CD14-positive monocyte (primary cell): Measurements from ENCODE around the gene MYH7B. TPM values are rescaled to one million over a fixed set of nuclear protein-coding genes. Genes with fewer than 3 reads are reported as not detected.

ENCODE experiments used
- DNase-seq, 3 donors: peaks; one replicate each; pipeline ENCODE4 v3.0.0-alpha.2; 2011 to 2022
- H2AFZ ChIP-seq: 2 replicates; pipeline ENCODE4 v1.6.0; 2012; ENCODE audit warnings: mild to moderate bottlenecking, low read depth, low read length, inconsistent platforms; ENCODE audit not compliant: insufficient read depth, poor library complexity, severe bottlenecking
- H3K27ac ChIP-seq, 2 donors: 1 replicate in 1 of 2; 2 replicates in 1 of 2; pipeline ENCODE4 v1.5.1; 2012 to 2013; ENCODE audit warnings: low read length in 2 of 2, control low read depth in 1 of 2, inconsistent platforms in 1 of 2, low read depth in 1 of 2, mild to moderate bottlenecking in 1 of 2
- H3K27me3 ChIP-seq, 2 donors: one replicate each; pipeline versions ENCODE4 v1.6.0 to v1.6.1; 2011 to 2013; ENCODE audit warnings: low read length in 2 of 2; ENCODE audit not compliant: control insufficient read depth in 2 of 2, insufficient read depth in 2 of 2
- H3K36me3 ChIP-seq, 2 donors: replicated peaks in 1 of 2; 1 replicate in 1 of 2; 2 replicates in 1 of 2; pipeline versions ENCODE4 v1.5.1 to v1.6.1; 2012 to 2013; ENCODE audit warnings: low read length in 2 of 2, control low read depth in 1 of 2, inconsistent platforms in 1 of 2, mild to moderate bottlenecking in 1 of 2; ENCODE audit not compliant: insufficient read depth in 2 of 2, control insufficient read depth in 1 of 2
- H3K4me1 ChIP-seq, 2 donors: 1 replicate in 1 of 2; 2 replicates in 1 of 2; pipeline versions ENCODE4 v1.5.1 to v1.6.1; 2012 to 2013; ENCODE audit warnings: low read length in 2 of 2, control low read depth in 1 of 2, inconsistent platforms in 1 of 2, mild to moderate bottlenecking in 1 of 2, moderate library complexity in 1 of 2; ENCODE audit not compliant: insufficient read depth in 2 of 2, control insufficient read depth in 1 of 2
- H3K4me2 ChIP-seq: replicated peaks from 2 replicates; pipeline ENCODE3; 2012; ENCODE audit warnings: low read length, moderate library complexity, mild to moderate bottlenecking; ENCODE audit not compliant: poor library complexity, severe bottlenecking; ENCODE audit errors: extremely low read depth
- H3K4me3 ChIP-seq, 3 experiments: fragments of 200-600 bp in 1 of 3; sonication (generic) in 1 of 3; replicated peaks in 1 of 3; 1 replicate in 2 of 3; 2 replicates in 1 of 3; pipeline ENCODE4 v1.5.1; 2011 to 2013; ENCODE audit warnings: low read length in 3 of 3, mild to moderate bottlenecking in 3 of 3, control low read depth in 2 of 3, low read depth in 2 of 3, inconsistent platforms in 1 of 3, moderate library complexity in 1 of 3
- H3K79me2 ChIP-seq: 2 replicates; pipeline ENCODE4 v1.6.0; 2012; ENCODE audit warnings: mild to moderate bottlenecking, control low read depth, inconsistent platforms, low read length, moderate library complexity; ENCODE audit not compliant: insufficient read depth
- H3K9ac ChIP-seq: 2 replicates; pipeline ENCODE4 v1.6.0; 2017; ENCODE audit warnings: low read length, mild to moderate bottlenecking; ENCODE audit not compliant: insufficient read depth, poor library complexity, severe bottlenecking
- H3K9me3 ChIP-seq, 2 donors: replicated peaks in 1 of 2; 1 replicate in 1 of 2; 2 replicates in 1 of 2; pipeline versions ENCODE4 v1.5.1 to v1.6.1; 2012 to 2013; ENCODE audit warnings: low read length in 2 of 2, control low read depth in 1 of 2; ENCODE audit not compliant: control insufficient read depth in 1 of 2, insufficient read depth in 1 of 2
- H4K20me1 ChIP-seq: 2 replicates; pipeline ENCODE4 v1.6.0; 2012; ENCODE audit warnings: mild to moderate bottlenecking, low read length, control low read depth, moderate library complexity; ENCODE audit not compliant: insufficient read depth
- H3K27ac Mint-ChIP-seq, 7 donors: one replicate each; pipeline ENCODE4 v1.8.0; 2020; ENCODE audit warnings: mild to moderate bottlenecking in 7 of 7, mixed read lengths in 7 of 7, moderate library complexity in 6 of 7, inconsistent platforms in 2 of 7
- H3K27me3 Mint-ChIP-seq, 3 donors: one replicate each; pipeline ENCODE4 v1.8.0; 2021 to 2022; ENCODE audit warnings: low read depth in 3 of 3, mild to moderate bottlenecking in 3 of 3, mixed read lengths in 3 of 3, moderate library complexity in 3 of 3, inconsistent platforms in 1 of 3
- H3K36me3 Mint-ChIP-seq, 2 donors: one replicate each; pipeline ENCODE4 v1.8.0; 2020; ENCODE audit warnings: mixed read lengths in 2 of 2, inconsistent platforms in 1 of 2, mild to moderate bottlenecking in 1 of 2
- H3K4me1 Mint-ChIP-seq: one replicate; pipeline ENCODE4 v1.8.0; 2020; ENCODE audit warnings: mild to moderate bottlenecking, mixed read lengths
- H3K4me3 Mint-ChIP-seq, 2 donors: one replicate each; pipeline ENCODE4 v1.8.0; 2020; ENCODE audit warnings: mild to moderate bottlenecking in 2 of 2, mixed read lengths in 2 of 2, moderate library complexity in 1 of 2
- H3K9me3 Mint-ChIP-seq, 7 donors: one replicate each; pipeline ENCODE4 v1.8.0; 2020 to 2022; ENCODE audit warnings: mixed read lengths in 7 of 7, mild to moderate bottlenecking in 6 of 7, moderate library complexity in 6 of 7, inconsistent platforms in 2 of 7
- CTCF ChIP-seq: fragments of 200-600 bp; IDR thresholded peaks from one replicate; pipeline ENCODE4 v1.8.0; 2022; ENCODE audit warnings: antibody characterized with exemption, mild to moderate bottlenecking
- WGBS: methylation state at CpG from one replicate; pipeline ENCODE4 v1.1.5; 2013; ENCODE audit warnings: missing lambda C conversion rate; ENCODE audit not compliant: insufficient coverage; 5-methylcytosine and 5-hydroxymethylcytosine counted together
- intact Hi-C, 2 donors: fragments of 100-400 bp; cut with micrococcal nuclease; formaldehyde crosslinking; loops; one replicate each; pipeline versions ENCODE4 v1.15.0 to v1.15.1; 2023
- polyA plus RNA-seq, 3 donors: library from polyadenylated mRNA; depleted of rRNA in 1 of 3; unstranded in 2 of 3; stranded (reverse) in 1 of 3; fragments of 300-500 nt in 2 of 3; fragments of >200 nt in 1 of 3; fragmentation: Illumina TruSeq in 2 of 3; gene quantifications; 1 replicate in 2 of 3; 2 replicates in 1 of 3; pipeline ENCODE4 v1.2.3, GENCODE V29; 2012 to 2021

Gene MYH7B
- polyA plus RNA-seq, 3 donors = 0.75 TPM; not detected in 2

- no peaks in the 10 kb centered on the region for H3K9me3 ChIP-seq
- H3K27me3 Mint-ChIP-seq = no peaks in the 10 kb centered on the region
- no peaks in the 10 kb centered on the region for H3K79me2 ChIP-seq
- H3K27me3 ChIP-seq = no peaks in the 10 kb centered on the region
- no peaks in the 10 kb centered on the region for H3K4me1 Mint-ChIP-seq
- no peak overlapping the region for H3K4me2 ChIP-seq
- H2AFZ ChIP-seq = no peak overlapping the region
- H3K9me3 Mint-ChIP-seq = no peaks in the 10 kb centered on the region
- H3K9ac ChIP-seq = no peak overlapping the region
- no peaks in the 10 kb centered on the region for H4K20me1 ChIP-seq
- H3K4me3 ChIP-seq = no peak overlapping the region
- H3K27ac Mint-ChIP-seq = no peak overlapping the region
- no peak for DNase-seq
- H3K36me3 Mint-ChIP-seq = peaks cover 45 to 54% of the 10 kb centered on the region in 2 donors
- peaks cover 21 to 65% of the 10 kb centered on the region in 2 donors for H3K36me3 ChIP-seq
- no peak overlapping the region for H3K4me3 Mint-ChIP-seq
- no peak for TF ChIP-seq CTCF
- intact Hi-C loops = no loop called here
- no peaks in the 10 kb centered on the region for H3K4me1 ChIP-seq
- H3K27ac ChIP-seq = no peak overlapping the region
These were observed 7.6 kb upstream of the MYH7B start for GRCh38 chr20:34948030-34948429.

DNA sequence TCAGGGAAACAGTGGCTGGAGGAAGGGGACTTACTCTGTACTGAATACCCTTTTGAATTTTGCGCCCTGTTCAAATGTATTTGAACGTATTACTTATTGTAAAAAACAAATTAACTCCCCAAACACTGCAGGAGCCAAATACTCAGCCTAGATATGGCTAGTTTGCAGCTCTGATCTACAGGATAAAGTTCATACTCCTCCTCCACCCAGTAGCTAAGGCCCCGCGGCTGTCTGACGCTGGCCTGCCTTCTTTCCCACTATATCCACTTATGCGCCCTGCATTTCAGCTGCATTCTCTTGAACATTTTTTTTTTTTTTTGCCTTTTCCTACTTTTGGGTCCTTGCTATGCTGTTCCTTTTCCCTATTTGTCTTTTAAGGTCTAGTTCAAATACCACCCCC is 6.5 kb upstream of the MYH7B start:
- WGBS = 96% methylated on average over 5 of the region's 6 CpGs
- H3K79me2 ChIP-seq = no peaks in the 10 kb centered on the region
- H3K4me1 Mint-ChIP-seq = no peaks in the 10 kb centered on the region
- DNase-seq = no peak
- no peak overlapping the region for H3K4me3 ChIP-seq
- no peaks in the 10 kb centered on the region for H4K20me1 ChIP-seq
- intact Hi-C loops = no loop called here
- H3K27me3 Mint-ChIP-seq = no peaks in the 10 kb centered on the region
- H3K9ac ChIP-seq = no peak overlapping the region
- H2AFZ ChIP-seq = no peak overlapping the region
- peaks cover 35 to 45% of the 10 kb centered on the region in 2 donors for H3K36me3 Mint-ChIP-seq
- H3K27ac Mint-ChIP-seq = no peak overlapping the region
- H3K36me3 ChIP-seq = peaks cover 14 to 54% of the 10 kb centered on the region in 2 donors
- no peaks in the 10 kb centered on the region for H3K4me1 ChIP-seq
- no peaks in the 10 kb centered on the region for H3K27me3 ChIP-seq
- no peaks in the 10 kb centered on the region for H3K9me3 ChIP-seq
- no peak for TF ChIP-seq CTCF
- no peaks in the 10 kb centered on the region for H3K9me3 Mint-ChIP-seq
- H3K27ac ChIP-seq = no peak overlapping the region
- H3K4me3 Mint-ChIP-seq = no peak overlapping the region
- H3K4me2 ChIP-seq = no peak overlapping the region
